Tibial nerve (tissue), 4 donors: ENCODE data around the gene TMPRSS11D.

Experiments
- CTCF ChIP-seq, 5 experiments: fragments of 200-600 bp in 3 of 5; fragments of 450-650 bp in 2 of 5; sonication (generic) in 3 of 5; IDR thresholded peaks; one replicate each; pipeline ENCODE4 v1.5.1; 2016 to 2019; ENCODE audit warnings: antibody characterized with exemption in 5 of 5, mild to moderate bottlenecking in 3 of 5, moderate library complexity in 2 of 5
- EP300 ChIP-seq, 2 donors: sonication (generic); formaldehyde crosslinking; IDR thresholded peaks; one replicate each; pipeline ENCODE4 v1.6.1; 2017; ENCODE audit warnings: antibody characterized with exemption in 2 of 2, mild to moderate bottlenecking in 1 of 2
- POLR2A ChIP-seq, 2 donors: fragments of 450-650 bp; IDR thresholded peaks; one replicate each; pipeline ENCODE4 v1.6.1; 2017; ENCODE audit warnings: antibody characterized with exemption in 2 of 2, mild to moderate bottlenecking in 2 of 2, moderate library complexity in 2 of 2

GRCh38 chr4:67861513-67861912 lies 22.3 kb downstream of the TMPRSS11D start:
- TF ChIP-seq CTCF (IDR thresholded peaks at IDR 0.05) (no peak), POLR2A (IDR thresholded peaks at IDR 0.05) (no peak), EP300 (IDR thresholded peaks at IDR 0.05) (no peak)
